Stimulated activated memory B cell treated with anti-CD40 and anti-IgM and Interleukin-4, amounts not matched to agents 10 μg/mL and 1 μg/mL and 100 μg/mL, for 72 hours (primary cell): ENCODE results near the gene CCDC12.
"Not testable (repeated sequence)": the region's sequence is repeated elsewhere in the genome, so short reads cannot be mapped to it uniquely, and the experiment has no call there.

Experiments used
- ATAC-seq: fragments of 150-1000 bp; cut with Tn5 transposase; 2 replicates; pipeline ENCODE4 v1.10.0; 2021
- H3K27ac Mint-ChIP-seq: one replicate; pipeline ENCODE4 v1.8.0; 2022; ENCODE audit warnings: mild to moderate bottlenecking, mixed read lengths
- H3K27me3 Mint-ChIP-seq: one replicate; pipeline ENCODE4 v1.8.0; 2022; ENCODE audit warnings: mixed read lengths
- H3K36me3 Mint-ChIP-seq: one replicate; pipeline ENCODE4 v1.8.0; 2022; ENCODE audit warnings: mixed read lengths
- H3K4me1 Mint-ChIP-seq: one replicate; pipeline ENCODE4 v1.8.0; 2022; ENCODE audit warnings: mixed read lengths
- H3K4me3 Mint-ChIP-seq: one replicate; pipeline ENCODE4 v1.8.0; 2022; ENCODE audit warnings: mild to moderate bottlenecking, moderate library complexity, mixed read lengths
- H3K9me3 Mint-ChIP-seq: one replicate; pipeline ENCODE4 v1.8.0; 2022; ENCODE audit warnings: mixed read lengths

CCDC12 gene

GRCh38 chr3:46912986-46913385, 63.6 kb downstream of the CCDC12 start:
- H3K27me3 Mint-ChIP-seq: no peaks in the 10 kb centered on the region
- ATAC-seq: no peak
- no peak overlapping the region for H3K27ac Mint-ChIP-seq
- H3K9me3 Mint-ChIP-seq: peaks cover 3% of the 10 kb centered on the region
- H3K4me3 Mint-ChIP-seq: no peak overlapping the region
- H3K4me1 Mint-ChIP-seq: peaks cover 6% of the 10 kb centered on the region
- H3K36me3 Mint-ChIP-seq: peaks cover 37% of the 10 kb centered on the region

GRCh38 chr3:46910914-46911313, 65.6 kb downstream of the CCDC12 start:
- not testable (repeated sequence) for ATAC-seq, H3K4me3 Mint-ChIP-seq, H3K4me1 Mint-ChIP-seq, H3K9me3 Mint-ChIP-seq, H3K27ac Mint-ChIP-seq, H3K27me3 Mint-ChIP-seq
- peaks cover 16% of the 10 kb centered on the region for H3K36me3 Mint-ChIP-seq

DNA sequence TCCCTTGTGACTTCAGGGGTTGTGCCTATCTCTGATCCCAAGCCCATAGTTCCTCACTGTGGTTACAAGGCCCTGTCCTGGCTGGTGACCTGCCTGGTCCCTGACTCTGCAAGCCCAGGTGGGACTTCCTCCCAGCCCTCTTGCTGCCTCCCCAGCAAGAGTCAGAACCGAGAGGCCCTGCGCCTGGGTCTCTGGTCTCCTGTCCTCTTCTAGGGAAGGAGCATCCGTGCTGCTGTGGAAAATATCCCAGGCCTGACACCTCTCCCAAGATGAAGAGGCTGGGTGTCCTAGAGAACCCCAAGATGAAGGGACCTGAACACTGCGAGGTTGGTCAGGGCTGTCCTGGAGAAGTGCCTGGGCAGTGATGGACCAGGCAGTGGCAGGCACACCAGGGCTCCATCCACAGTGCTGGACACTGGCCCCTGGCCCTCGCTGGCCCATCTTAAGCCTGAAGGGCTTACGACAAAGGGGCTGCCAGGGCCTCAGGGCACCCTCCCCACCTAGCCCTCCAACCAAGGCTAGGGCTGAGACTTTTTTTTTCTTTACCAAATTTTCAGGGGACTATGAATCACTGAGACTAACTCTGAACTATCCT, 66.3 kb downstream of the CCDC12 start:
- no peak overlapping the region for H3K27ac Mint-ChIP-seq
- ATAC-seq: no peak
- H3K27me3 Mint-ChIP-seq: no peaks in the 10 kb centered on the region
- H3K9me3 Mint-ChIP-seq: no peaks in the 10 kb centered on the region
- H3K36me3 Mint-ChIP-seq: peaks cover 13% of the 10 kb centered on the region
- H3K4me1 Mint-ChIP-seq: peaks cover 6% of the 10 kb centered on the region
- no peak overlapping the region for H3K4me3 Mint-ChIP-seq

DNA sequence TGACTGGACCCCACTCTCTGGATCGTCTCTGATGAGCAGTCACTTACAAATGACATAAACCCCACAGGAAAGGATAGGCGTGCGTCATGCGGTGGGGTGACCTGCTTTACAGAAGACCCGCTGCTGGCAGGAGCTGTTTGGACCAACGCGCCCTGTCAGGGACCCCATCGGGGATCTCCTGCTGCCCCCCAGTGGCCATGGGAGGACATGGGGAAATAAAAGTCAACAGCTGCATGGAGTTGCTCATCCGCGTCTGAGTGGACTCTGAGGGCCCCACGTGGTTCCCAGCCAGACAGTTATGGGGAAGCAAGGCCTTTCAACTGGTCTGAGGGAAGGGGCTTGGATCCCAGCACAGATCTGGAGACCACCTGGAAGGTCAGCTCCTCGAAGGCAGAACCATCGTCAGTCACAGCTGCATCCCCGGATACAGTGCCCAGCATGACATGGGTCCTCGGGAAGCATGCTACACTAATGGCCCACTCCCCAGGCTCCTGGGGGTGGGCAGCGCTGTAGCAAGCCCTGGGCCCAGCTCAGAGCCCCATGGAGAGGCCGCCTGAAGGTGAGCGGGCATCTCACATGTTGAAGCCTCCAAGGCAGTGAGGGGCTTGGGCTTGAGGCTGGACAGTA, 66.9 kb downstream of the CCDC12 start:
- no peak overlapping the region for H3K4me3 Mint-ChIP-seq
- peaks cover 6% of the 10 kb centered on the region for H3K4me1 Mint-ChIP-seq
- H3K27ac Mint-ChIP-seq: no peak overlapping the region
- ATAC-seq: peak; percentile 82
- H3K36me3 Mint-ChIP-seq: peaks cover 7% of the 10 kb centered on the region
- H3K27me3 Mint-ChIP-seq: no peaks in the 10 kb centered on the region
- no peaks in the 10 kb centered on the region for H3K9me3 Mint-ChIP-seq

GRCh38 chr3:46908986-46909534, 67.5 kb downstream of the CCDC12 start:
- no peak for ATAC-seq
- H3K27ac Mint-ChIP-seq: no peak overlapping the region
- H3K27me3 Mint-ChIP-seq: no peaks in the 10 kb centered on the region
- peaks cover 6% of the 10 kb centered on the region for H3K36me3 Mint-ChIP-seq
- peaks cover 6% of the 10 kb centered on the region for H3K4me1 Mint-ChIP-seq
- no peaks in the 10 kb centered on the region for H3K9me3 Mint-ChIP-seq
- no peak overlapping the region for H3K4me3 Mint-ChIP-seq

- no peak overlapping the region for H3K4me3 Mint-ChIP-seq
- H3K9me3 Mint-ChIP-seq: no peaks in the 10 kb centered on the region
- no peaks in the 10 kb centered on the region for H3K27me3 Mint-ChIP-seq
- ATAC-seq: no peak
- peaks cover 6% of the 10 kb centered on the region for H3K4me1 Mint-ChIP-seq
- peaks cover 2% of the 10 kb centered on the region for H3K36me3 Mint-ChIP-seq
- H3K27ac Mint-ChIP-seq: no peak overlapping the region
These were observed 68.1 kb downstream of the CCDC12 start for GRCh38 chr3:46908294-46908985.

GRCh38 chr3:46907960-46908293, 68.6 kb downstream of the CCDC12 start:
- Mint-ChIP-seq H3K4me1 (peaks cover 6% of the 10 kb centered on the region), H3K4me3 (no peak overlapping the region), H3K27me3 (no peaks in the 10 kb centered on the region), H3K36me3 (no peaks in the 10 kb centered on the region), H3K27ac (no peak overlapping the region), H3K9me3 (no peaks in the 10 kb centered on the region)
- ATAC-seq: no peak

- Mint-ChIP-seq H3K9me3 (no peaks in the 10 kb centered on the region), H3K4me3 (no peak overlapping the region), H3K27me3 (no peaks in the 10 kb centered on the region), H3K36me3 (no peaks in the 10 kb centered on the region), H3K27ac (no peak overlapping the region), H3K4me1 (peaks cover 6% of the 10 kb centered on the region)
- no peak for ATAC-seq
These were observed 69.3 kb downstream of the CCDC12 start for GRCh38 chr3:46907271-46907670.

GRCh38 chr3:46906471-46907058, 70.0 kb downstream of the CCDC12 start:
- no peak for ATAC-seq

DNA sequence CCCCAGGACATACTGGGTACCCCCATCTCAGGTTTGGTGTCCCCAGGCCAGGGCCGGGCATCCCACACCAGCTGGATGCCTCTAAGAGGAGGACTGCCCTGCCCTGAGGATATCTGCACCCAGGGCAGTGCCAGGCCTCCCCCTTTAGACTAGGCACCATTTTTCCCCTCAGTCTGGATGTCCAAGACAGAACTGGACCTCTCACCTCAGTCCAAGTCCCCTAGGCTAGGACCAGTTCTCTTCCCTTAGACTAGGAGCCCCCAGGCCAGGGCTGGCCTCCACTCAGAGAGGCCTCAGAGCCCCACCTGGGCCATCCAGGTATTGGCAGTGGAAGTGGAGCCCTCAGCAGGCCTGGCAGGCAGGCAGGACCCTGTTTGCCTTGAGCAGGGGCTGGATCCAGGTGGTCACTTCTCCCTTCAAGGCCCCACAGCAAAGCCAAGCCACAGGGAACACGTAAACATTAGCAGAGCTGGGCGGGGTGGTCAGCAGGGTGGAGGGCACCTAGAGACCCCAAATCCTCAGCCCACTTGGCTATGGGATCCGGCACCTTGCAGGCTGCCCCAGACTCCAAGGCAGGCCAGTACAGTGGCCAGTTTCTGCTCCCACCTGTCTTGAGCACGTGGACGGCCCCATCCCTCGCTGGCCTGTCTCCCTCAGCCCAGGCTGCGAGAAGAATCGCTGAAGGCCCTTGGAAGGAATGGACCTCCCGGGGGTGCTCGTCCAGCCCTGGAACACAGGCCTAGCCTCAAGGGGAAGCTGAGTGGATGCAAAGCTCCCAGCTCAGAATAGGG, 70.7 kb downstream of the CCDC12 start:
- H3K27ac Mint-ChIP-seq: no peak overlapping the region
- H3K9me3 Mint-ChIP-seq: no peaks in the 10 kb centered on the region
- peaks cover 6% of the 10 kb centered on the region for H3K4me1 Mint-ChIP-seq
- ATAC-seq: no peak
- H3K36me3 Mint-ChIP-seq: no peaks in the 10 kb centered on the region
- H3K4me3 Mint-ChIP-seq: no peak overlapping the region
- no peaks in the 10 kb centered on the region for H3K27me3 Mint-ChIP-seq

More at GRCh38 chr3:46906471-46907058, 70.0 kb downstream of the CCDC12 start:
- Mint-ChIP-seq H3K4me1 (peaks cover 6% of the 10 kb centered on the region), H3K9me3 (no peaks in the 10 kb centered on the region), H3K36me3 (no peaks in the 10 kb centered on the region), H3K4me3 (no peak overlapping the region), H3K27ac (no peak overlapping the region), H3K27me3 (no peaks in the 10 kb centered on the region)

DNA sequence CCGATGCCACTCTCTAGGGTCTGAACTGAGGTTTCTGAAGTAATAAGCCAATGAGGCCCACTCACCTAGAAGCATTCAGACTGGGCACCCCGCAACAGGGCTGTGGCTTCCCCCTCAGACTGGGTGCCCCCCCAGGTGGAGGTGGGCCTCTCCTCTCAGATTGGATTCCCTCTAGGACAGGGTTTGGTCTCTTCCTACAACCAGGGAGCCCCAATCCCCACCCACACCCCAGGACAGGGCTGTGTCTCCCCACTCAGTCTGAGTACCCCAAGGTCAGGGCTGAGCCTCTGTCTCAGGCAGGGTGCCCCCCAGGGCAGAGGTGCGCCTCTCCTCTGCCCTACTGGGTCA, 71.4 kb downstream of the CCDC12 start:
- no peak for ATAC-seq
- H3K4me3 Mint-ChIP-seq: no peak overlapping the region
- H3K4me1 Mint-ChIP-seq: peaks cover 6% of the 10 kb centered on the region
- H3K27me3 Mint-ChIP-seq: no peaks in the 10 kb centered on the region
- no peak overlapping the region for H3K27ac Mint-ChIP-seq
- no peaks in the 10 kb centered on the region for H3K9me3 Mint-ChIP-seq
- H3K36me3 Mint-ChIP-seq: no peaks in the 10 kb centered on the region

DNA sequence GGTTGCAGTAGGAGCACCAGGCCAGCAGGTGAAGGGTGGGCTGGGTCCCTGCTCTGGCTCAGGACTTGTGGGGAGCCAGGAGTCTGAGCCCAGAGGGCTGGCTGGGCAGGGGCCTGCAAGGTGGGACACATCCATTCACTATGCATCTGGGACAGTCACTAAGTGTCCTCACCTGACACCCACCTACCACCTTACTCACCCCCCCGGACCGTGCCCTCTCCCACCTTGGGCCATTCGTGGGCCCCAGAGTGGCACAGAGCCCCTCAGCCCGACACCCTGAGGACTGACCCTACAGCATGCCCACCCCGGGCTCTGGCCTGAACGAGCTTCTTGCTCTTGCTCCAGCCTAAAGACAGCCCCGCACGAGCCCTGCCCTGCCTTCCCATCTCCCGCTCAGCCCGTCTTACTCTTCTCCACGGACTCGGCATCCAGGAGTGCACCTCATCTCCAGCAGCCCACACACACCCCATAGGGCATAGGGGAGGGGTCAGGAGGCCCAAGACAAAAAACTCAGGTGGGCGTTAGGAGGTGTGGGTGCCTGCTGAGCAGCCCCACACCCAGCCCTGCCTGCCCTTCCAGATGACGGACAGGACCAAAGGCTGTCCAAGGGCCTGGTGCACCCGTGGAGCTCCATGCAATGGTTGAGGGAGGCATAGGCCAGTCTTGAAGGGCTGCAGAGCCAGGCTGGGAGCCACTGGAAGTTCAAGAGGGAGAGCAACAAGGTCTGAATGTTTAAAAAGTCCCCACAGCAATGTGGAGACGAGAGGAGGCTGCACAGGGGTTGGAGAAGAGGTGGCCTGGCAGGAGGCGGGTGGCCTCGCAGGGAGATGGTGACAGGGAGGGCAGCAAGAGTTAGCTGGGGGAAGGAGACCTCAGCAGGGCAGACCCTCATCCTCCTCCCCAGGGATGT, 72.0 kb downstream of the CCDC12 start:
- H3K27ac Mint-ChIP-seq: no peak overlapping the region
- no peaks in the 10 kb centered on the region for H3K9me3 Mint-ChIP-seq

GRCh38 chr3:46903341-46904302, 72.9 kb downstream of the CCDC12 start:
- Mint-ChIP-seq H3K36me3 (no peaks in the 10 kb centered on the region), H3K27me3 (peaks cover 8% of the 10 kb centered on the region), H3K4me3 (no peak overlapping the region), H3K9me3 (no peaks in the 10 kb centered on the region), H3K4me1 (peaks cover 6% of the 10 kb centered on the region), H3K27ac (no peak overlapping the region)
- no peak for ATAC-seq

More for the DNA sequence above, 72.0 kb downstream of the CCDC12 start:
- no peaks in the 10 kb centered on the region for H3K36me3 Mint-ChIP-seq
- ATAC-seq: peak; percentile 4
- no peak overlapping the region for H3K4me3 Mint-ChIP-seq
- peaks cover 4% of the 10 kb centered on the region for H3K4me1 Mint-ChIP-seq
- no peaks in the 10 kb centered on the region for H3K27me3 Mint-ChIP-seq
